Adrenal gland (tissue), 5 donors: ENCODE results near the gene LRRN4.

Source experiments
- CTCF ChIP-seq, 6 experiments: fragments of 450-650 bp in 4 of 6; fragments of 200-600 bp in 2 of 6; sonication (generic) in 1 of 6; IDR thresholded peaks; 1 replicate in 5 of 6; 2 replicates in 1 of 6; pipeline versions ENCODE4 v1.5.1 to v1.8.0; 2016 to 2021; ENCODE audit warnings: antibody characterized with exemption in 6 of 6, mild to moderate bottlenecking in 2 of 6, moderate library complexity in 1 of 6
- POLR2A ChIP-seq, 2 donors: fragments of 450-650 bp; IDR thresholded peaks; one replicate each; pipeline ENCODE4 v1.6.1; 2017; ENCODE audit warnings: antibody characterized with exemption in 2 of 2, mild to moderate bottlenecking in 2 of 2, moderate library complexity in 1 of 2
- donor health status: DM: no; HTN: no; CAD: no.

- TF ChIP-seq CTCF (IDR thresholded peaks at IDR 0.05), result no peak
- no peak for TF ChIP-seq POLR2A (IDR thresholded peaks at IDR 0.05)
Observed at GRCh38 chr20:6014017-6014416, 39.8 kb downstream of the LRRN4 start.
